HG02870 (cell line): Measurements from ENCODE around the gene TNRC6B.
"Not testable (repeated sequence)": the region's sequence is repeated elsewhere in the genome, so short reads cannot be mapped to it uniquely, and the experiment has no call there.

Experiments used
- ATAC-seq: cut with Tn5 transposase; IDR thresholded peaks from one replicate; pipeline ENCODE4 v1.9.1; 2021; ENCODE audit warnings: mild to moderate bottlenecking, moderate library complexity; ENCODE audit not compliant: unreplicated experiment

TNRC6B gene

GRCh38 chr22:40183029-40183581 lies 5.4 kb downstream of the TNRC6B start:
- no peak for ATAC-seq

DNA sequence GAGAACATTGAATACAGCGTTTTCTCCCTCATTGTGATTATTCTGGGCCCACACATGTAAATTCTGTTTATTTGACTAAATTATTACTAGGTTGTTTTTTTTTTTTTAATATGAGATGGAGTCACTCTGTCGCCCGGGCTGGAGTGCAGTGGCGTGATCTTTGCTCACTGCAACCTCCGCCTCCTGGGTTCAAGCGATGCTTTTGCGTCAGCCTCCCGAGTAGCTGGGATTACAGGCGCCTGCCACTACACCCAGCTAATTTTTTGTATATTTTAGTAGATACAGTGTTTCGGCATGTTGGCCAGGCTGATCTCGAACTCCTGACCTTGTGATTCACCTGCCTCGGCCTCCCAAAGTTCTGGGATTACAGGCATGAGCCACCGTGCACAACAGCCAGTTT lies 5.9 kb downstream of the TNRC6B start:
- ATAC-seq = not testable (repeated sequence)

DNA sequence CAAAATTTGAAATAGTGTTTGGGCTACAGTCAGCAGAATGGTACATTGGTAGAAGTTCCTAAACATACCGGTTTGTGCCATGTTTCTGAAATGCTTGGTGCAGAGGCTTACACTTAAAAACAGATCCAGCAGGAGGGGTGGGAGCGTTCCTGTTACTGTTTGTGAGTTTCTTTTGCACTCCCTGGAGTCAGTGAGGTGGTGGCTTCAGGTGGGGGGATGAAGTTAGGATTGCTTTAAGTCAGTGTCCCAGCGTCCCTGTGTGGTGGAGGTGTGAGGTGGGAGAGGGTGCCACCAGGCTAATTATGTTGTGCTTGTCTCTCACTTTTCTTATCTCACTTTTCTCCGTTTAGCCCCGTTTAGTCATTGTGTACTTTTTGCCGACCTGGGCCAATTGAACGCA lies 9.7 kb downstream of the TNRC6B start:
- ATAC-seq = no peak

- ATAC-seq = no peak
Observed at GRCh38 chr22:40189997-40190396, 12.3 kb downstream of the TNRC6B start.

DNA sequence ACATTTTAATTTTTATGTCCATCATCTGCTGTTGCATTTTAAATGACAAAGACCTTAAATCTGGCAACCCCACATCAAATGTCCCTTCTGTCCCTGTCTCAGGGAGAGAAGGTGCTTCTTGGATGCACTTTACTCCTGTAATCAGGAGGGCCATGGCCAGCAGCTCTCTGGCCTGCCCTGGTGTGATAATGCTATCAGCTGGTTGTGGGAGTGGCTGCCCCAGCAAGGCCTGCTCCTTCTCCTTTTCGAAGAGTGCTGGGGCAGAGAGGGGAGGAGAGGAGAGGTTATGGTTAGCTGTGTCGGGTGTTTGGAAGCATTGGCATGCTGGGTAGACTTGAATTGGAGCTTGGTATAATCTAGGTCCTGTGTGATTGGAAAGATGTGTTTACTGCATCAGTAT lies 12.8 kb downstream of the TNRC6B start:
- no peak for ATAC-seq

GRCh38 chr22:40193429-40194421 lies 16.0 kb downstream of the TNRC6B start:
- ATAC-seq = no peak

GRCh38 chr22:40194656-40195055 lies 16.9 kb downstream of the TNRC6B start:
- ATAC-seq = no peak

GRCh38 chr22:40196628-40197360 lies 19.1 kb downstream of the TNRC6B start:
- no peak for ATAC-seq

DNA sequence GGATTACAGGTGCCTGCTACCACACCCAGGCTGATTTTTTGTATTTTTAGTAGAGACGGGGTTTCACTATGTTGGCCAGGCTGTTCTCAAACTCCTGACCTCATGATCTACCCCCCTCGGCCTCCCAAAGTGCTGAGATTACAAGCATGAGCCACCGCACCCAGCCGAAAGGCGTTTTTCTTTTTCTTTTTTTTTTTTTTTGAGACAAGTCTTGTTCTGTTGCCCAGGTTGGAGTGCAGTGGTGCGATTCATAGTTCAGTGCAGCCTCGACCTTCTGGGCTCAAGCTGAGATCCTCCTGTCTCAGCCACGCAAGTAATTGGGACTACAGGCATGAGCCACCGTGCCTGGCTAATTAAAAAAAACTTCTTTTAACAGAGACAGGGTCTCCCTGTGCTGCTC lies 19.7 kb downstream of the TNRC6B start:
- not testable (repeated sequence) for ATAC-seq

- ATAC-seq = no peak
Observed at GRCh38 chr22:40198733-40199132, 21.0 kb downstream of the TNRC6B start.

DNA sequence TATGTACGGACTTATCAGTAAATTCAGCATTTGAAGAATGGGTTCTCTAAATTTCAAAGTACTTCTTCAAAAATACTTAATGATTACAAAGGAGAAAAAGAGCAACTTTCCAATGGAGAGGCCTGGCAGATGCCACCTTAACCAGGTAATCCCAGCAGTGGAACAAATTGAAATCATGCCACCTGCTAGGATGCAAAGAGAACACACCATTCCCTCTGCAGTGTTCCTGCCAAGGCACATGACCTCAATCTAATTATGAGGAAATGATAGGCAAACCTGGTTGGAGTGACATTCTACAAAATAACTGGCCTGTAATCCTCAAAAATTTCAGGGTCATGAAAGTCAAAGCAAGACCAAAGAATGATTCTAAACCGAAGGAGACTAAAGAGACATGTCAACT lies 21.5 kb downstream of the TNRC6B start:
- no peak for ATAC-seq

- no peak for ATAC-seq
Observed at GRCh38 chr22:40199852-40200251, 22.1 kb downstream of the TNRC6B start.

- no peak for ATAC-seq
Observed at GRCh38 chr22:40200795-40201530, 23.2 kb downstream of the TNRC6B start.

DNA sequence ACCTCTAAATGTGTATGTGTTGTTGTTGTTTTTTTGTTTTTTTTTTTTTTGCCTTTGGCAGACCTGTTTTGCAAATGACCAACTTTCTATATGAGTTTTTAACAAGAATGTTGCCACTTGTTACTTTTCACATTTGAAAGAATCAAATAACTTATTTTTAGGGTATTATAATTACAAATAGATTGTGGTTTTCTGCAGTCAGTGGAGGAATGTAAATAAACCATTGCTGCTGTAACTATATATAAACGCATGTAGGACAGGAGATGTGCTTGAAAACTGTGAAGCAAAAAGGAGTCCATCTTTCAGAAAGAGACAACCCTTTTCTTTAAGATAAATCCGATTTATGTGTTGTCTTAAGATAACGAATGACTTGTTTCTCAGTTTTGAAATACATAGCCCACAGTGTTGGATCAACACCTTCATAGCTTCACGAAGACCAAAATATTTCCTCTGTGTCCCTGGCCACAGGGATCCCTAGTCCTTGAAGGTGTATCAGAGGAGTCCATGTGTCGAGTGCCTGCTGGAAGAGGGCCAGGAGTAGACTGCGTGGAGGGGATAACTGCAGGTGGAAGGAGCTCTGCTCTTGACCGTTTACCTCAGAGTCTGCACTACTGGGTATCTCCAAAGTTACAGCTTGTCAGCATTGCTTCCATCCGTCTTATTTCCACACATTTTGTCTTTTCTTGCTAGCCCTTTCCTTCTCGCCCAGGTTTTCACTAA lies 24.7 kb downstream of the TNRC6B start:
- ATAC-seq = no peak

GRCh38 chr22:40203572-40203971 lies 25.8 kb downstream of the TNRC6B start:
- ATAC-seq = no peak

- no peak for ATAC-seq
Observed at GRCh38 chr22:40204321-40205116, 26.8 kb downstream of the TNRC6B start.

- no peak for ATAC-seq
Observed at GRCh38 chr22:40206561-40206960, 28.8 kb downstream of the TNRC6B start.

- ATAC-seq = peak; percentile 67
Observed at GRCh38 chr22:40210818-40211217, 33.1 kb downstream of the TNRC6B start.

DNA sequence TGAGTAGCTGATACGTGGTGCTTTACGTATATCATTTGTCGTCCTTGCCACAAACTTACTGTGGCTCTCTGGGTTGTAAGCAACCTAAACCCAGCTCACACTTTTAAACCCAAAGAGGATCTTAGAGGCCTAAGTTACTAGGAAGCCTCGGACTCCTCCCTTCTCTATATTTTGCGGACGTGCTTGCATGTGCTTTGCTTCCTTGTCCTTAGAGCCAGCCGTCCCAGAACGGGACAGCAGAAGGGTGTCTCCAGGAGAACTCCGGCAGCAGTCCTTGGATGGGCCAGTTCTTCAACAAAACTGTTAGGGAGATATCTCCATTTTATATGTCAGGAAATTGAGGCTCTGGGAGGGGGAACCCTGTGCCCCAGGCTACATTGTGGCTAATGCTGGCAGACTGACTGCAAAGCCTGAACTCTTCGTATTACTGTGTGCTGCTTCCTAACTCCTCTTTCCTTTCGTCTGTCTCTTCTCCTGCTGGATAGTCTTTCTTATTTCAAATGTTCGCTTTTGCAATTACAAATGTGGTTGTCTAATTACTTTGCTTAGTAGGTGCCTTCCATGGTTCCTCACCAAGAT lies 33.8 kb downstream of the TNRC6B start:
- no peak for ATAC-seq
